Measurements from ENCODE around the gene SPTAN1.
"Not testable (repeated sequence)": the region's sequence is repeated elsewhere in the genome, so short reads cannot be mapped to it uniquely, and the experiment has no call there.

The SPTAN1 gene

GRCh38 chr9:128656416-128657343 lies 104.3 kb downstream of the SPTAN1 start, which contains the start of gene DYNC2I2:
TSS of gene DYNC2I2 (minus strand) at chr9:128656847. CDS start at chr9:128656726, 121 bp downstream.
- TF ChIP-seq CTCF (IDR thresholded peaks at IDR 0.05), result peak; percentile 67
- H3K36me3 ChIP-seq, result no peaks in the 10 kb centered on the region
- H3K4me1 ChIP-seq (ENCODE audit: control insufficient read depth in 1 of 2, insufficient read depth in 1 of 2, low read depth in 1 of 2, low read length in 1 of 2), result peaks cover 12 to 14% of the 10 kb centered on the region in 2 experiments
- H3K27me3 ChIP-seq, result no peaks in the 10 kb centered on the region
- peak within 1 kb of the TSS; percentile 93 to 97 for H3K4me3 ChIP-seq (ENCODE audit: low read depth in 1 of 2, low read length in 1 of 2)
- H3K9me3 ChIP-seq, result no peaks in the 10 kb centered on the region
- H3K27ac ChIP-seq, result peak within 1 kb of the TSS; percentile 98

GRCh38 chr9:128657344-128657704 lies 104.9 kb downstream of the SPTAN1 start:
- Histone ChIP-seq H3K4me1 (ENCODE audit: control insufficient read depth in 1 of 2, insufficient read depth in 1 of 2, low read depth in 1 of 2, low read length in 1 of 2) (peaks cover 12 to 14% of the 10 kb centered on the region in 2 experiments), H3K27ac (peak overlapping the region; percentile 98), H3K9me3 (no peaks in the 10 kb centered on the region), H3K36me3 (no peaks in the 10 kb centered on the region), H3K4me3 (ENCODE audit: low read depth in 1 of 2, low read length in 1 of 2) (peak overlapping the region; percentile 93 to 97), H3K27me3 (no peaks in the 10 kb centered on the region)
- TF ChIP-seq CTCF (IDR thresholded peaks at IDR 0.05), result no peak

GRCh38 chr9:128657796-128658195 lies 105.4 kb downstream of the SPTAN1 start:
- no peak for TF ChIP-seq CTCF (IDR thresholded peaks at IDR 0.05)
- H3K4me1 ChIP-seq (ENCODE audit: control insufficient read depth in 1 of 2, insufficient read depth in 1 of 2, low read depth in 1 of 2, low read length in 1 of 2), result peaks cover 12 to 14% of the 10 kb centered on the region in 2 experiments
- no peaks in the 10 kb centered on the region for H3K36me3 ChIP-seq
- H3K27me3 ChIP-seq, result no peaks in the 10 kb centered on the region
- H3K4me3 ChIP-seq (ENCODE audit: low read depth in 1 of 2, low read length in 1 of 2), result no peak overlapping the region
- no peak overlapping the region for H3K27ac ChIP-seq
- H3K9me3 ChIP-seq, result no peaks in the 10 kb centered on the region

GRCh38 chr9:128666481-128666941 lies 114.1 kb downstream of the SPTAN1 start:
- H3K27ac ChIP-seq; H3K27me3 ChIP-seq; H3K36me3 ChIP-seq; H3K9me3 ChIP-seq; H3K4me3 ChIP-seq (ENCODE audit: low read depth in 1 of 2, low read length in 1 of 2); H3K4me1 ChIP-seq (ENCODE audit: control insufficient read depth in 1 of 2, insufficient read depth in 1 of 2, low read depth in 1 of 2, low read length in 1 of 2): not testable (repeated sequence)

- Histone ChIP-seq H3K27me3 (no peaks in the 10 kb centered on the region), H3K27ac (no peak overlapping the region), H3K4me3 (ENCODE audit: low read depth in 1 of 2, low read length in 1 of 2) (no peak overlapping the region), H3K4me1 (ENCODE audit: control insufficient read depth in 1 of 2, insufficient read depth in 1 of 2, low read depth in 1 of 2, low read length in 1 of 2) (no peaks in the 10 kb centered on the region), H3K9me3 (no peaks in the 10 kb centered on the region), H3K36me3 (no peaks in the 10 kb centered on the region)
- no peak for TF ChIP-seq CTCF (IDR thresholded peaks at IDR 0.05)
Measured at GRCh38 chr9:128669786-128670185, 117.4 kb downstream of the SPTAN1 start.

- H3K27ac ChIP-seq, result no peak overlapping the region
- TF ChIP-seq CTCF (IDR thresholded peaks at IDR 0.05), result no peak
- H3K4me1 ChIP-seq (ENCODE audit: control insufficient read depth in 1 of 2, insufficient read depth in 1 of 2, low read depth in 1 of 2, low read length in 1 of 2), result no peaks in the 10 kb centered on the region
- H3K9me3 ChIP-seq, result no peaks in the 10 kb centered on the region
- H3K4me3 ChIP-seq (ENCODE audit: low read depth in 1 of 2, low read length in 1 of 2), result no peak overlapping the region
- H3K27me3 ChIP-seq, result no peaks in the 10 kb centered on the region
- H3K36me3 ChIP-seq, result no peaks in the 10 kb centered on the region
Measured at GRCh38 chr9:128675382-128675781, 123.0 kb downstream of the SPTAN1 start.

Measured in neutrophil (primary cell).